Measurements from ENCODE around the gene TEDC1.

DNA sequence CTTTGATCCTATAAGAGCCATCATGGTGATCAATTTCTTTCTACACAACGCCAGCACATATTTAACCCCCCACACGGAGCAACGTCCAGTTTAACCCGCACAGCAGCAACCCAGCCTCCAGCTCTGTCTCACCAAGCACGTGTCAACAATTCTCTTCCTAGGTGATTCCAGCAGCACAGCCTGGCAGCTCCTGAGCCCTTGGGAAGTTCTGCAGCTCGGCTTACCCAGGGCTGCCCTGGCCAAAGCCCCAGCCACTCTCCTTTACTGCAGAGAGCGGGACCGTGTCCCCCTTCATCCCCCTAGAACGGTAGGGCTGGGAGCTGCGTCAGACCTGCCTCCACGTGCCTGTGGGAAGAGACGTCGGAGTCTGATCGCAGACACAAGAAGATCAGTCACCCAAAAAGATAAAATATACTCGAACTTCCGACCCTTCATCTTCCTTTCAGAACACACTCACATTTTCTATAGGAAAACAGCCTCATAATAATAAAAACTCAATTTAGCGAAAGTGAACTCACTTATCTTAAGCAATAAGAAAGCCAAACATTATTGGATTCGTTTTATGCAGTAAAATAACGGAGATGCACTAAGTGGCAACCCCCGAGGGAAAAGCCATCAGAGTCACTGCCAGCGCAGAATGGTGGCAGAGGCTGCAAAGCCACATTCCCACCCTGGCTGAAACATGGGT, 42.9 kb downstream of the TEDC1 start:
- TF ChIP-seq, protein P1, sequence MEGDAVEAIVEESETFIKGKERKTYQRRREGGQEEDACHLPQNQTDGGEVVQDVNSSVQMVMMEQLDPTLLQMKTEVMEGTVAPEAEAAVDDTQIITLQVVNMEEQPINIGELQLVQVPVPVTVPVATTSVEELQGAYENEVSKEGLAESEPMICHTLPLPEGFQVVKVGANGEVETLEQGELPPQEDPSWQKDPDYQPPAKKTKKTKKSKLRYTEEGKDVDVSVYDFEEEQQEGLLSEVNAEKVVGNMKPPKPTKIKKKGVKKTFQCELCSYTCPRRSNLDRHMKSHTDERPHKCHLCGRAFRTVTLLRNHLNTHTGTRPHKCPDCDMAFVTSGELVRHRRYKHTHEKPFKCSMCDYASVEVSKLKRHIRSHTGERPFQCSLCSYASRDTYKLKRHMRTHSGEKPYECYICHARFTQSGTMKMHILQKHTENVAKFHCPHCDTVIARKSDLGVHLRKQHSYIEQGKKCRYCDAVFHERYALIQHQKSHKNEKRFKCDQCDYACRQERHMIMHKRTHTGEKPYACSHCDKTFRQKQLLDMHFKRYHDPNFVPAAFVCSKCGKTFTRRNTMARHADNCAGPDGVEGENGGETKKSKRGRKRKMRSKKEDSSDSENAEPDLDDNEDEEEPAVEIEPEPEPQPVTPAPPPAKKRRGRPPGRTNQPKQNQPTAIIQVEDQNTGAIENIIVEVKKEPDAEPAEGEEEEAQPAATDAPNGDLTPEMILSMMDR (IDR thresholded peaks at IDR 0.05), result no peak
- no peak for TF ChIP-seq POLR2A (IDR thresholded peaks at IDR 0.05)
